Urinary bladder (tissue), 4 donors: ENCODE data around the gene CAV3. TPM values are rescaled to one million over a fixed set of nuclear protein-coding genes. Genes with fewer than 3 reads are reported as not detected.

ENCODE experiments used
- DNase-seq: peaks from one replicate; pipeline ENCODE4 v3.0.0-alpha.2; 2015; ENCODE audit errors: extremely low spot score
- H3K27ac ChIP-seq: one replicate; pipeline ENCODE4 v1.5.1; 2013; ENCODE audit warnings: low read depth, mild to moderate bottlenecking, moderate library complexity
- H3K36me3 ChIP-seq: one replicate; pipeline ENCODE4 v1.6.1; 2013; ENCODE audit warnings: mild to moderate bottlenecking, moderate library complexity; ENCODE audit not compliant: insufficient read depth
- H3K4me1 ChIP-seq: one replicate; pipeline ENCODE4 v1.6.1; 2013; ENCODE audit warnings: mild to moderate bottlenecking, moderate library complexity; ENCODE audit not compliant: insufficient read depth
- H3K4me3 ChIP-seq: one replicate; pipeline ENCODE4 v1.5.1; 2013; ENCODE audit warnings: low read depth, low read length
- WGBS: extraction: QIAGEN DNeasy Blood & Tissue Kit; methylation state at CpG from one replicate; pipeline ENCODE4 v1.1.7; 2013; 5-methylcytosine and 5-hydroxymethylcytosine counted together
- polyA plus RNA-seq: library from polyadenylated mRNA; stranded (reverse); fragments of 200-250 nt; gene quantifications from one replicate; pipeline ENCODE4 v1.2.3, GENCODE V29; 2013
- total RNA-seq: library from RNA; depleted of rRNA; stranded (reverse); fragments of >200 nt; gene quantifications from one replicate; pipeline ENCODE4 v1.2.3, GENCODE V29; 2014
- donor health status: healthy with polysubstance abuse.
- donor health status: healthy.

Gene CAV3
- total and polyA plus RNA-seq, 2 donors: 0.19 to 6.8 TPM

DNA sequence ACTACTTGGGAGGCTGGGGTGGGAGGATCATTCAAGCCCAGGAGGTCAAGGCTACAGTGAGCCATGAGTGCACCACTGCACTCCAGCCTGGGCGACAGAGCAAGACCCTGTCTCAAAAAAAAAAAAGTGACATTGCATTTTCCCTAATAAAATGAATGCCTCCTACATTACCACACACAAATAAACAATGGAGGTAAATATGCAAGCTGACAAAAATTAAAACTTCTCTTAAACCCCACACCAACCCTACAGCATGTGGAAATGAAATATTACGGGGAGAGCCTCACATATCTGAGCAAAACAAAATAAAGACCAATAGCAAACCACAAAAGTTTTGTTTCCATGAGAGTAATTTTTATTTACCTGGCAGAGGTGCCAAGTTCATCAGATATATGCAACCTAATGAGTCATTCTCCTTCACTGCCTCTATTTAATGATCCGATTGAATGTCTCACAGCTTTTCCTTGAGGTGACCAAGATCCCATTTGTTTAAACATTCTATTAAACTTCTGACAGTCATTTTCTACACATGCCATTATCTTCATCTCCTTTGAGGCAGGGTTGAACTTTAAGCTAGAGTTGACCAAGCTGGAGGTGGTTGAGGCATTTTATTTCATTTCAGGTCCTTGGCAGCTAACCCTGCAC is 9.4 kb upstream of the CAV3 start:
- H3K36me3 ChIP-seq: no peaks in the 10 kb centered on the region
- no peaks in the 10 kb centered on the region for H3K4me1 ChIP-seq
- no peak for DNase-seq
- WGBS: 80% methylated on average over 3 of the region's 3 CpGs
- H3K27ac ChIP-seq: no peak overlapping the region
- H3K4me3 ChIP-seq: no peak overlapping the region

DNA sequence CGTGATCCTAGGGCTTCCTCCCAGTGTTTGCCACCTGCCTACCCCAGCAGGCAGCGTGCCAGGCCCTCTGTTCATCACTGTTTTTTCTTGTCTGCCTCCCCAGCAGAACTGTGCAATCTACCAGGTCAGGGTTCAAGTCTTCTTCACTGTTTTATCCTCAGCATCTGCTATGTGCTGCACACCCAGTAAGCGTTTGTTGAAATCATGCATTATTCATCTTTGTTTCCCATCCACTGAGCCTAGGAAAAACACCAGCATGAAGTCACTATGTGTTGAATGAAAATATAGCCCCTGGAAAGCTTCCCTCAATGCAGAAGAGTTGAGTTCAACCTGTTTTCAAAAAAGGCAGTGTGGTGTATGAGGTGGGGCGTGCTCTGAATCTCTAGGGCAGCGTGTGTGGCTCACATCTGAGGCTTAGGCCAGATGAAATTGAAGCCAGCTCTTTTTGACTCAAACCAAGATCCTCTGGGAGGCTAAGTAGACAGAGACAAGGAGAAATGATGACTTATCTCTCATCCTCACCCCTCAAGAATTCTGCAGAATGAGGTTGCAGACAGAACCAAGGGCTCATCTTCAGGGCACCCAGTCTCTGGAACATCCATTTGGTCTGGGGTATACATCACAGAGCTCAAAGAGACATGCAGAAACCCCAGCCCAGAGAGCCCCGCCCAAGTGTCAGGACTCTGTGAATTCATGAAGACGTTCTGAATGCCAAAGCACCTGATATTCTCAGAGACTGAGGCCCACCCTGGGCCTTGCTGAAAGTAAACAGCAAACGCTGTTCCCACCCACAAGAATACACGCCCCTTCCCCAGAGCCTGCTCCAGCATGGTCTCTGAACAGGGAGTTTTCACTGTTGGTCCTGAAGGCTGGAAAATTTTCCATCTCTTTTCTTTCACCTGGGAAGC is 5.7 kb upstream of the CAV3 start:
- Histone ChIP-seq H3K27ac (no peak overlapping the region), H3K36me3 (no peaks in the 10 kb centered on the region), H3K4me1 (no peaks in the 10 kb centered on the region), H3K4me3 (no peak overlapping the region)
- DNase-seq: no peak
- WGBS: 81% methylated on average over 9 of the region's 9 CpGs

DNA sequence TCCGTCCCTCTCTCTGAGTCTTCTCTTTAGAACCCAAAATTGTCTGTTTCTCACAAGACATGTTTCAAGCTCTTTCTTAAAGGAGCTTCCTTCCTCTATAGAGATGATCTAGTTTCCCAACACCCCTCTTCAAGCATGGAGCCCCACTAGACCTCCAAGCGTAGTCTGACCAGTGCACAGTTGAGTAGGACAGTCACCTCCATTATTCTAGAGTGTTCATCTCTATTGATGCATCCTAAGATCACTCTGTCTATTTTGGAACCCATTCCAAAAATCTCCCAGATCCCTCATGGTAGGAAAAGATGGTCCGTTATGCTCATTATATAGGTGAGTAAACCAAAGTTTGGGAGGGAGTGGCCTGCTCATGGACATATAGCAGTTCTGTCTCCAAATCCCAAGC is 4.1 kb upstream of the CAV3 start:
- H3K36me3 ChIP-seq: no peaks in the 10 kb centered on the region
- H3K4me3 ChIP-seq: no peak overlapping the region
- H3K27ac ChIP-seq: no peak overlapping the region
- 96% methylated on average over 3 of the region's 3 CpGs for WGBS
- H3K4me1 ChIP-seq: no peaks in the 10 kb centered on the region
- no peak for DNase-seq

DNA sequence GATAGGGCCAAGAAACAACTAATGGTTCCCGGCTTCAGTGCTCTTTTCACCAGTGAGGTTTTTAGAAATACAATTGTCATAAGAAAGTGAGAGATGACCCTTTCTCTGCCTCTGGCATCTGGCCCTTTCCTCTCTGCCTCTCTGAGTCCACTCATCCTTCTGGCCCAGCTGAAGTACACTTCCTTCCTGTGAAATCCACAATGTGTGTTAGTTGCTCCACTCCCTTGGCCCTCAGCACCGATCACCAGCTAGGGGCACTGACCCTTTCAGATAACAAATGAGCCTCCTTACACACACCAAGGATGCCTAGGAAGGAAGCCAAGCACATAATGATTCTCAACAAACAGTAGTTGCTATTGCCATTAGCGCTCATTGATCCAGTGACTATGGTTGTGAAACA is 2.9 kb upstream of the CAV3 start:
- Histone ChIP-seq H3K4me1 (no peaks in the 10 kb centered on the region), H3K4me3 (no peak overlapping the region), H3K36me3 (no peaks in the 10 kb centered on the region), H3K27ac (no peak overlapping the region)
- 71% methylated on average over 3 of the region's 3 CpGs for WGBS
- DNase-seq: no peak

DNA sequence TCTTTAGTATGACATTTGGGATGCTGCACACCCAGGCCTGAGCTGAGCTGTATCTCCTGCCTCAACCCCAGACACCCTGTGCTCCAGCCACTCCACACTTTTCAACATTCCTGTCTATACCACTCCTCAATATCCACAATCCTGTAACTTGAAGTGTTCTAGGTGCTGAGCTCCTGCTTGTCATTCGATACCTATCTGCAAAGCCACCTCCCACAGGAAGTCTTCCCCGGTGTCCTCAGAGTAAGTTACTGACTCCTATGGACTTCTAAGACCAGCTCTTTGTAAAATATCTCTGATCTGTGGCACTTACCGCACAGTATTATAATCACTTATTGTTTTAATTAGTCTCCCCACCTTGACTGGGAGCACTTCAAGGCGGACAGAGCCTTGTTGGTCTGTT is 1.2 kb upstream of the CAV3 start:
- Histone ChIP-seq H3K27ac (no peak overlapping the region), H3K4me1 (no peaks in the 10 kb centered on the region), H3K36me3 (no peaks in the 10 kb centered on the region), H3K4me3 (no peak overlapping the region)
- 94% methylated on average over 4 of the region's 4 CpGs for WGBS
- DNase-seq: no peak

DNA sequence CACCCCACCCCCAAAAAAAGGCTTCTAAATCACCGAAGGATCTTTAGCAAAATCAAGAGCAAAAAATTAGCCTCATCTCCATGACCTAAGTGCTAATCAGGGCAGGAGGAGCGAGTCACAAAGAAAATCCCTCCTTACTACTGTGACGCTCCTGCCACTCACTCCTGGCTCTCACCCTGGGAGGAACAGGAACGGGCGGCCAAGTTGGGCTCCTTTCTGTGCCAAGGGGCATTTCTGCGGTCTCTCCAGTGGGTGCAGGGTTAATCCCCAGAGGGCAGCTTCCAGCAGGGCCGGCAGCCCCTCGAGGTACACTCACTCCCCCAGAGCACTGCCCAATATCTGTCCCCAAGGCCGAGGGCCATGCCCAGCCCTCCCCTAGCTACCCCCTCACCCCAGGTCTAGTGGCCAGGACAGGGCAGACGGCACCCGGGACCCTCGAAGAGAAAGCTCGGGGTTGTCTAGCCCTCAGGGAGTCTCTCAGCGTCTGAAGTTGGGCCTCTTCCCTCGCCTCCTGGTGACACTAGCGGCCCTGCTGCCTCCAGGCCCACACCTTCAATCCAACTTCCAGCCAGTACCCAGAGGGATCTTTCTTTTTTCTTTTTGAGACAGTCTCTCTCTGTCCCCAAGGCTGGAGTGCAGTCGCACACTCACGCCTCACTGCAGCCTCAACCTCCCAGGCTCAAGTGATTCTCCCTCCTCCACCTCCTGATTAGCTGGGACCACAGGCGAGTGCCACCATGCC is 706 bp downstream of the CAV3 start:
- no peak for DNase-seq
- H3K4me1 ChIP-seq: no peaks in the 10 kb centered on the region
- H3K4me3 ChIP-seq: no peak overlapping the region
- 89% methylated on average over 19 of the region's 19 CpGs for WGBS
- H3K36me3 ChIP-seq: no peaks in the 10 kb centered on the region
- H3K27ac ChIP-seq: no peak overlapping the region

DNA sequence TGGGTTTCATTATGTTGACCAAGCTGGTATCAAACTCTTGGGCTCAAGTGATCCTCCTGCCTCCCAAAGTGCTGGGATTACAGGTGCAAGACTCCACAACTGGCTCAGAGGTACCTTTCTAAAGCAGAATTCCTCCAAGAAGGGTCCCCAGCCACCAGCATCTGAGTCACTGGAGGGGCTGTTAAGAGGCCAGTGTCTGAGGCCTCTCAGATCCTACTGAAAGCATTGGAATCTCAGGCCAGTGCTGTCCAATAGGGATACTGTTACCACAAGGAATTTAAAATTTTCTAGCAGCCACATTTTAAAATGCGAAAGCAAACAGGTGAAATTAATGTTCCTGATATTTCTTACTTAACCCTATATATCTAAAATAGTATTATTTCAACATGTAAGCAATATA is 1.3 kb downstream of the CAV3 start:
- Histone ChIP-seq H3K27ac (no peak overlapping the region), H3K36me3 (no peaks in the 10 kb centered on the region), H3K4me1 (no peaks in the 10 kb centered on the region), H3K4me3 (no peak overlapping the region)
- DNase-seq: no peak
- WGBS: 97% methylated on average over 1 of the region's 1 CpG

DNA sequence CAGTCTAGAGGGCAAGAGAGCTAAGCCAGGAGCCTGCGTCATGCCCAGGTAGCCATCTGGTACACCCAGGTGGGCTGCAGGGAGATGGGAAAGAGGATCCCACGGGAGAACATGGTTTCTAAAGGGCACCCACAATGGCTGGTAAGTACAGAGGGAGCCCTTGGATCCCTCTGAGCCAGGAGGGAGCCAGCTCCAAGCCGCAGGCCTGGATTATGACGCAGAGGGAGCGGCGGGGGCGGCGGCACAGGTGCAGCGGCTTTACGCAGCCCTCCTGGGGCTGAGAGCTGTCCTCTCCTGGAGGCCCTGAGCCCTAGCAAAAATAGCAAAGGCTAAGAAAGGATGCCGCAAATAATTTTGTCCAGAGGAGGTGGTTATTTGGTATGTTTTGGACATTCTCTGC is 2.8 kb downstream of the CAV3 start:
- H3K4me1 ChIP-seq: no peaks in the 10 kb centered on the region
- no peak overlapping the region for H3K4me3 ChIP-seq
- 88% methylated on average over 11 of the region's 11 CpGs for WGBS
- no peaks in the 10 kb centered on the region for H3K36me3 ChIP-seq
- no peak overlapping the region for H3K27ac ChIP-seq
- no peak for DNase-seq

DNA sequence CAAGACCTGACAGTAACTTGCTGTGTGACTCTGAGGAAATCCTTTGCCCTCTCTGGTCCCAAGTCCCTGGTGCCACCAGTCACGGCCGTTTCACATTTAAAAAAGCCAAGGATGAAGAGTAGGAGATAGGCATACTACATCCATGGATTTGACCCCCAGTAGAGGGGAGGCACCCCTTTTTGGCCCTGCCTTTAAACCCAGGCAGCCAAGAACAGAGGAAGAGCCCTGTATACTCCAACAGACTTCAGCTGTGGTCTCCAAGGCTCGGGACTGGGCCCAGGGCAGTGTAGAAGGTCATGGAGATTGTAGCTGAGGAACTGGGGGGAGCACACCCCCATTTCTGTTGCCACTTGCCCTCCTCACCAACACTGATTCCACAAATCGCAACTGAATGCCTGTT is 3.7 kb downstream of the CAV3 start:
- H3K4me1 ChIP-seq: no peaks in the 10 kb centered on the region
- H3K4me3 ChIP-seq: no peak overlapping the region
- no peak overlapping the region for H3K27ac ChIP-seq
- 92% methylated on average over 4 of the region's 4 CpGs for WGBS
- DNase-seq: no peak
- no peaks in the 10 kb centered on the region for H3K36me3 ChIP-seq

DNA sequence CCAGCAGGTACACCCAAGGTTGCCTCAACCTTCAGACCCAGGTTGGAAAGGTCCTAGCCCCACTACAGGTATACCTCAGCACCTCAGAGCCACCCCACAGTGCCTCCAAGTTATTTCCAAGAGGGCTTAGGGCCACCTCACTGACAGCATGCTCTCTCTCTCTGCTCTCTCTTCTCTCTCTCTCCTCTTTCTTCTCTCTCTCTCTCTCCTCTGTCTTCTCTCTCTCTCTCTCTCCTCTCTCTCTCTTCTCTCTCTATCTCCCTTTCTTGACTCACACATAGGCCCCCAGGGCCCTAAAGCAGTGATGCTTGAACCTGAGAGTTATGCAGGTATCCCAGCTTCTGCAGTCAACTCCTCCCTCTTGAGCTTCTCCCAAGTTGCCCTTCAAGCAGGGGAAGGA is 4.2 kb downstream of the CAV3 start:
- Histone ChIP-seq H3K4me1 (no peaks in the 10 kb centered on the region), H3K27ac (no peak overlapping the region), H3K36me3 (no peaks in the 10 kb centered on the region)

DNA sequence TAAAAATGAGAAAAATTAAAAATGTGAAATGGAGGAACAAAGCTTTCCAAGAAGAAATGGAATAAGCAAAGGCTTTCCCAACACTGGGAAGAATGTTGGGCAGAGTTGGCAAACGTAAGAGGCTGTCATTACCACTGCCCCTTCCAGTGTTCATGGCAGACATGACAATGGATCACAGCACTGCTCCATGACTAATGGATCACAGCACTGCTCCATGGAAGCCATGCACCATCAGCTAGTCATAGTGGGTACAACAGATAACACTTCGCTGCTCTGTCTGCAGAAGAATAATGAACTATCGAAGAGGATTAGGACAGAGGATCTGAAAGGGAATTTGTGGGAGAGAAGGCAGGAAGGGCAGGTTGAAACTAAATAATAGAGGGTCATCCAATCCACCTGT is 5.0 kb downstream of the CAV3 start:
- DNase-seq: no peak
- H3K27ac ChIP-seq: no peak overlapping the region
- H3K4me3 ChIP-seq: no peak overlapping the region
- WGBS: 66% methylated on average over 3 of the region's 3 CpGs
- no peaks in the 10 kb centered on the region for H3K36me3 ChIP-seq
- H3K4me1 ChIP-seq: no peaks in the 10 kb centered on the region

More for the DNA sequence above, 4.2 kb downstream of the CAV3 start:
- no peak overlapping the region for H3K4me3 ChIP-seq
- DNase-seq: no peak

DNA sequence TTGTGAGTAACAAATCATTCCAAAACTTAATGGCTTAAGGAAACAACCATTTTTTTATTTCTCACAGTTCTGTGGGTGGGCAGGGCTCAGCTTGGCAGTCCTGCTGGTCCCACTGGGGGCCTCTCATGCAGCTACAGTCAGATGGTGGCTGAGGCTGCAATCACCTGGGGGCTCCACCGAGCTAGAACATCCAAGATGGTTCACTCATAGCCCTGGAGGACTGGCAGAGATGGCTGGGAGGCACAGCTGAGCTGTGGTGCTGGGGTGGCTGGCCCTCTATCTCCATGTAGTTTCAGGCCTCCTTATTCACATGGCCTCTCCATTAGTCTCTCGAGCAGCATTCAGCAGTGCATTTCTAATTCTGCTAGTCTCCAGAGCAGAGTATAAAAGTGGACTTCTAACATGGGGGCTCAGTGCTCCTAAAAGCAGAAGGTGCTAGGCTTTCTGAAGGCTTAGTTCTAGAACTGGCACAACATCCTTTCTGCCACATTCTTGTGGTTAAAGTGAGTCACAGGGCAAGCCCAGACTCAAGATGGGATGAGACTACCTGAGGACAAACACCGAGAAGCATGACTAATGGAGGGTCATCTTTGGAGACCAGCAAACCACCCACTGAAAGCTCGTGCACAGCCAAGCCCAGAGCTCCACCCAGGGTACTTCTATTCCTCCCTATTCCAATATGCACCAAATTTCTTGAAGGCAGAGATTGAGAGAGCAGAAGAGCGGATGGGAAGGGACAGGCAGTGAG is 6.3 kb downstream of the CAV3 start:
- H3K4me1 ChIP-seq: no peaks in the 10 kb centered on the region

DNA sequence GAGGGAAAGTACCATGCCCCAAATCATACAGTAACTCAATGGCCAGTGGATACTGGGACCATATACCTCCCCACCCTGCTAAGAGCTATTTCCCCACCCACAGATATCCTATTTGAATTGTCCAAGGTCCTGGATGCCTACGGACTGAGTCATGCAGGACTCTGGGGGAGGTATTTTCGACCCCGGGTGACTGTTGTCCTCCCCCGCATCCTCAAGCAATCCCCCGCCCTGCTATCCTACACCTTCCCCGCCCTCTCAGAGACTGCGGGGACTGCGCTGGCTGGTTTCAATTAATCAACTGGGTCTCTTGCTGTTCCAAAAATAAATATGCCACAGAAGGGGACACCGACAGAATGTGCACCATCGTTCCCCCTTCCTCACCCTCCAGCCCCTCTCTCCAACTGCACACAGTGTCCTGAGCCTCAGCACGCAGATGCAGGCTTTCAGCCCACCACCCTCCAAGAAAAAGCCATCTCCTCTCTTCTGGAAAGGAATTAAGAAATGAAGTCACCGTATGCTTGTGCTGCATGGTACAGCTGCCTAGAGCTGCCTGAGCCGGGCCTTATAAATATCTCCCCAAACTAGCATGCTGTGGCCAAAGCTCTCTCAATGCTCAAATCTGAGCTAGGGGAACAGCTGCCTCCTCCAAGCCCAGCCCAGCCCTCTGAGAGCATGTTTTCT is 8.1 kb downstream of the CAV3 start:
- no peaks in the 10 kb centered on the region for H3K4me1 ChIP-seq
- no peak overlapping the region for H3K4me3 ChIP-seq
- WGBS: 11% methylated on average over 13 of the region's 13 CpGs
- no peak overlapping the region for H3K27ac ChIP-seq
- DNase-seq: peak; percentile 17
- no peaks in the 10 kb centered on the region for H3K36me3 ChIP-seq

More for the DNA sequence above, 6.3 kb downstream of the CAV3 start:
- Histone ChIP-seq H3K36me3 (no peaks in the 10 kb centered on the region), H3K4me3 (no peak overlapping the region), H3K27ac (no peak overlapping the region)
- 86% methylated on average over 5 of the region's 5 CpGs for WGBS
- DNase-seq: no peak
